Spleen (tissue), 7 donors: ENCODE measurements around the gene NFE2.

Experiments
- POLR2A ChIP-seq, 3 donors: fragments of 450-650 bp; IDR thresholded peaks; one replicate each; pipeline ENCODE4 v1.5.1; 2017; ENCODE audit warnings: antibody characterized with exemption in 3 of 3, mild to moderate bottlenecking in 1 of 3
- POLR2AphosphoS5 ChIP-seq, 3 donors: sonication (generic); formaldehyde crosslinking; IDR thresholded peaks; one replicate each; pipeline ENCODE4 v1.5.1; 2017; ENCODE audit warnings: antibody characterized with exemption in 3 of 3
- TF ChIP-seq, protein P1 (sequence below), 11 experiments: fragments of 200-600 bp in 7 of 11; fragments of 450-650 bp in 4 of 11; sonication (generic) in 4 of 11; IDR thresholded peaks in 8 of 11; conservative IDR thresholded peaks in 3 of 11; 1 replicate in 7 of 11; 2 replicates in 4 of 11; pipeline versions ENCODE4 v1.4.0 to v1.8.0; 2016 to 2021; ENCODE audit warnings: antibody characterized with exemption in 11 of 11, inconsistent platforms in 4 of 11, mild to moderate bottlenecking in 1 of 11
- donor health status: DM: no; HTN: no; CAD: no; lungs with moderate emphysema.
- donor health status: DM: no; HTN: no; CAD: no.
- donor health status: DM: no; HTN: no; CAD: no.

DNA sequence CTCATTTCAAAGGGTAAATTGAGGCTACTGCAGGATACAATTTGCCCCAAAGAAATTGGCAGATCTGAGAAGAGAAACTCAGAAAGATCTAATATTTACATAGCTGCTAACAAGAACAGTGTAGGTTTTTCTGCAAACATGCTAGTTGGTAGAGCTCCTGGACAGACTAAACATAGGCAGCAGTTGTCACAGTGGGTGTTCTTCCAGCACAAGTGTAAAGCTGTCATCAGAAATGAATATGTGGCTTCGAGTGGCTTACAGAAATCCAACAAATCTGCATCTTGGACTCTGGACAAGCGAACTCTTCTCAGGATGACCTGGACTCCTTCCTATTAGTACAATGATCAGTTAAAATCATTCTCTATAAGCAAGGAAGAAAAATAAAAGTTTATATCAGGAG is 26.8 kb downstream of the NFE2 start:
- TF ChIP-seq POLR2A (IDR thresholded peaks at IDR 0.05) (no peak), POLR2AphosphoS5 (IDR thresholded peaks at IDR 0.05) (no peak)
- TF ChIP-seq, protein P1, sequence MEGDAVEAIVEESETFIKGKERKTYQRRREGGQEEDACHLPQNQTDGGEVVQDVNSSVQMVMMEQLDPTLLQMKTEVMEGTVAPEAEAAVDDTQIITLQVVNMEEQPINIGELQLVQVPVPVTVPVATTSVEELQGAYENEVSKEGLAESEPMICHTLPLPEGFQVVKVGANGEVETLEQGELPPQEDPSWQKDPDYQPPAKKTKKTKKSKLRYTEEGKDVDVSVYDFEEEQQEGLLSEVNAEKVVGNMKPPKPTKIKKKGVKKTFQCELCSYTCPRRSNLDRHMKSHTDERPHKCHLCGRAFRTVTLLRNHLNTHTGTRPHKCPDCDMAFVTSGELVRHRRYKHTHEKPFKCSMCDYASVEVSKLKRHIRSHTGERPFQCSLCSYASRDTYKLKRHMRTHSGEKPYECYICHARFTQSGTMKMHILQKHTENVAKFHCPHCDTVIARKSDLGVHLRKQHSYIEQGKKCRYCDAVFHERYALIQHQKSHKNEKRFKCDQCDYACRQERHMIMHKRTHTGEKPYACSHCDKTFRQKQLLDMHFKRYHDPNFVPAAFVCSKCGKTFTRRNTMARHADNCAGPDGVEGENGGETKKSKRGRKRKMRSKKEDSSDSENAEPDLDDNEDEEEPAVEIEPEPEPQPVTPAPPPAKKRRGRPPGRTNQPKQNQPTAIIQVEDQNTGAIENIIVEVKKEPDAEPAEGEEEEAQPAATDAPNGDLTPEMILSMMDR (IDR thresholded peaks at IDR 0.05 in 8 of 11, conservative IDR thresholded peaks at IDR 0.05 in 3 of 11), result no peak
